Right forelimb (tissue), 1 donor: ENCODE results near the gene CFAP221.

ENCODE experiments used
- DNase-seq: peaks from one replicate; pipeline ENCODE4 v3.0.0-alpha.2; 2018

The CFAP221 gene

GRCh38 chr2:119682578-119682977 is 138.3 kb downstream of the CFAP221 start:
- DNase-seq, result no peak

- no peak for DNase-seq
Measured at GRCh38 chr2:119683074-119683712, 138.9 kb downstream of the CFAP221 start.

GRCh38 chr2:119683713-119684443 is 139.6 kb downstream of the CFAP221 start:
- DNase-seq, result no peak

GRCh38 chr2:119684518-119684917 is 140.3 kb downstream of the CFAP221 start:
- DNase-seq, result no peak

GRCh38 chr2:119688616-119689015 is 144.4 kb downstream of the CFAP221 start:
- no peak for DNase-seq

- DNase-seq, result no peak
Measured at GRCh38 chr2:119689218-119689617, 145.0 kb downstream of the CFAP221 start.

GRCh38 chr2:119691189-119691588 is 146.9 kb downstream of the CFAP221 start:
- DNase-seq, result no peak

GRCh38 chr2:119691651-119692245 is 147.5 kb downstream of the CFAP221 start:
- DNase-seq, result no peak

- no peak for DNase-seq
Measured at GRCh38 chr2:119692310-119692709, 148.1 kb downstream of the CFAP221 start.

- no peak for DNase-seq
Measured at GRCh38 chr2:119692954-119693353, 148.7 kb downstream of the CFAP221 start.

GRCh38 chr2:119693567-119693966 is 149.3 kb downstream of the CFAP221 start:
- no peak for DNase-seq

- DNase-seq, result no peak
Measured at GRCh38 chr2:119693967-119694366, 149.7 kb downstream of the CFAP221 start.

GRCh38 chr2:119694470-119694844 is 150.2 kb downstream of the CFAP221 start:
- DNase-seq, result no peak

- peak; percentile 58 for DNase-seq
Measured at GRCh38 chr2:119694845-119695521, 150.7 kb downstream of the CFAP221 start.

- no peak for DNase-seq
Measured at GRCh38 chr2:119696005-119696404, 151.8 kb downstream of the CFAP221 start.

GRCh38 chr2:119696494-119697030 is 152.3 kb downstream of the CFAP221 start:
- no peak for DNase-seq

GRCh38 chr2:119697290-119698020 is 153.2 kb downstream of the CFAP221 start:
- DNase-seq, result no peak

- no peak for DNase-seq
Measured at GRCh38 chr2:119698246-119698645, 154.0 kb downstream of the CFAP221 start.

- no peak for DNase-seq
Measured at GRCh38 chr2:119699016-119699606, 154.9 kb downstream of the CFAP221 start.

- no peak for DNase-seq
Measured at GRCh38 chr2:119700866-119701265, 156.6 kb downstream of the CFAP221 start.

GRCh38 chr2:119701352-119701751 is 157.1 kb downstream of the CFAP221 start:
- no peak for DNase-seq
